ENCODE data around the gene UBE2F. TPM values are rescaled to one million over a fixed set of nuclear protein-coding genes. Genes with fewer than 3 reads are reported as not detected.
"Not testable (repeated sequence)": the region's sequence is repeated elsewhere in the genome, so short reads cannot be mapped to it uniquely, and the experiment has no call there.

Gene UBE2F
- total and polyA plus RNA-seq, 2 of the 4 experiments (the other 2 are of a cell fraction): 44.6 to 59.8 TPM

DNA sequence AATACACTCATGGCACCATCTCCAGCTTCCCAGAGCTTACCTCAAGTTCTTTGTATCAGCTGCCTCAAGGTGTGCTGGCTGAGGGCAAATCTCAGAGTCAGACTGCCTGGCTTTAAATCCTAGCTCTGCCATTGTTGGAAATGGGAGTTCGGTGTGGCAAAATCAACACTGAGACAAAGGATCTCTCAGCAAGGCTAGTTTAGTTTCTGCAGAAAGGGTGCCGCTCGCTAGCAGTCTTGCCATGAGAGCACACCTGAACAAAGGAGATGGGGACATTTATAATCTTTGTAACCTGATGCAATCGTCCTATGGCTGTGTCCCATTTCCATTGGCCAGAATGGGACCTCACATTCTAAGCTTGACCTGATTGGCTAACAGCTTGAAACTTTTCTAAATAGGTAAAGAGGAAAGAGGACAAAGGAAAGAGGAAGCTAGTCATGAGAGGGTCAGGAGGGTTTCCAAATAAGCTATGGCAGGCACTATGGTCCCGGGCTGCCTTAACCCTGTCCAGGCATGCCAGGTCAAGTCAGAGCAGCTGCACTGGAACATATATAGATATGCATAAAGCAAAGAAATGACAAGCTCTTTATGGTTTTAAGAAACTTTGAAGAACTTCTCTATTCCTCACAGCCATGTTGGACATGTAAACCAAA, 4.3 kb upstream of the UBE2F start:
- H2AK5ac ChIP-seq (ENCODE audit: low read depth, low read length): no peak overlapping the region
- ChIA-PET CTCF (no interaction called here), POLR2A (ENCODE audit: unreplicated experiment) (no interaction called here)
- H3K4ac ChIP-seq (ENCODE audit: low read depth, low read length): no peak overlapping the region
- no peak overlapping the region; the same call in 2 of the 3 replicates for H2BK15ac ChIP-seq (ENCODE audit: low read depth, low read length)
- H2BK5ac ChIP-seq (ENCODE audit: low read depth, low read length, poor library complexity, severe bottlenecking): no peak overlapping the region
- no peak overlapping the region for H3K4me3 ChIP-seq (ENCODE audit: insufficient read depth, low read depth, low read length)
- in situ Hi-C loops (cut with MboI; ENCODE audit: low sequenced_read_pairs): no loop called here
- no peak overlapping the region for H3K18ac ChIP-seq (ENCODE audit: low read depth, low read length)
- H3K9ac ChIP-seq (ENCODE audit: low read depth, low read length): no peak overlapping the region
- no peak overlapping the region for H3K27ac ChIP-seq (ENCODE audit: insufficient read depth, low read length)
- TF ChIP-seq BHLHE40 (IDR thresholded peaks at IDR 0.05; ENCODE audit: low read depth, low read length) (no peak), MAZ (IDR thresholded peaks at IDR 0.05; ENCODE audit: borderline replicate concordance, low read depth, low read length) (no peak), POLR2A (IDR thresholded peaks at IDR 0.05; ENCODE audit: low read depth, low read length) (no peak)
- TF ChIP-seq, protein P1, sequence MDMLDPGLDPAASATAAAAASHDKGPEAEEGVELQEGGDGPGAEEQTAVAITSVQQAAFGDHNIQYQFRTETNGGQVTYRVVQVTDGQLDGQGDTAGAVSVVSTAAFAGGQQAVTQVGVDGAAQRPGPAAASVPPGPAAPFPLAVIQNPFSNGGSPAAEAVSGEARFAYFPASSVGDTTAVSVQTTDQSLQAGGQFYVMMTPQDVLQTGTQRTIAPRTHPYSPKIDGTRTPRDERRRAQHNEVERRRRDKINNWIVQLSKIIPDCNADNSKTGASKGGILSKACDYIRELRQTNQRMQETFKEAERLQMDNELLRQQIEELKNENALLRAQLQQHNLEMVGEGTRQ (IDR thresholded peaks at IDR 0.05; ENCODE audit: low read depth, low read length): no peak
- H3K4me2 ChIP-seq (ENCODE audit: low read depth, low read length): no peak overlapping the region
- no peak overlapping the region for H4K91ac ChIP-seq (ENCODE audit: insufficient read depth, low read depth, low read length)
- dilution Hi-C loops (cut with HindIII; ENCODE audit: low sequenced_read_pairs, unreplicated experiment): no loop called here
- DNase-seq: no peak
- intact Hi-C loops (cut with micrococcal nuclease): no loop called here
- BruUV-seq (replicated peaks): no TSS peak
- H2AK9ac ChIP-seq (replicated peaks; ENCODE audit: low read depth, low read length, poor library complexity): no peak overlapping the region
- no peak for ATAC-seq (ENCODE audit: low read depth)
- H2BK20ac ChIP-seq (ENCODE audit: low read depth, low read length): no peak overlapping the region
- H4K5ac ChIP-seq (ENCODE audit: low read depth, low read length): no peak overlapping the region
- no peaks in the 10 kb centered on the region for H3K4me1 ChIP-seq (ENCODE audit: control insufficient read depth, insufficient read depth, low read length)
- H4K20me1 ChIP-seq (ENCODE audit: insufficient read depth, low read length): 0 out of 2 replicates have a peak, but pooled peaks cover 2% of the 10 kb centered on the region
- H2BK120ac ChIP-seq (ENCODE audit: low read depth, low read length): no peak overlapping the region
- H3K27me3 ChIP-seq (ENCODE audit: control insufficient read depth, insufficient read depth, low read length): 0 out of 2 replicates have a peak, but pooled peaks cover 2% of the 10 kb centered on the region
- H3K9me1 ChIP-seq (ENCODE audit: insufficient read depth, low read length): 0 out of 2 replicates have a peak, but pooled peaks cover 4% of the 10 kb centered on the region
- H3K36me3 ChIP-seq (ENCODE audit: control insufficient read depth, insufficient read depth, low read length): no peaks in the 10 kb centered on the region
- no peak overlapping the region for H3K14ac ChIP-seq (replicated peaks; ENCODE audit: low read depth, low read length)
- no peak overlapping the region for H3K56ac ChIP-seq (ENCODE audit: extremely low read depth, insufficient read depth, low read length)
- WGBS, 2 experiments (ENCODE audit: extremely low coverage in 2 of 2, insufficient read length in 1 of 2): no CpG with 5 or more reads among the region's 5 CpGs
- peaks cover 20% of the 10 kb centered on the region for H3K9me3 ChIP-seq (ENCODE audit: control insufficient read depth, insufficient read depth, low read length)
- H2AFZ ChIP-seq (replicated peaks; ENCODE audit: low read length, poor library complexity): no peak overlapping the region
- no peak overlapping the region for H4K8ac ChIP-seq (ENCODE audit: low read depth in 2 of 2, low read length in 2 of 2)
- H3K79me1 ChIP-seq (ENCODE audit: low read depth in 1 of 2, low read length in 2 of 2): peaks cover under 1 to 3% of the 10 kb centered on the region in 2 experiments; a peak in 3 of 4 replicates
- no peak overlapping the region for H3K23ac ChIP-seq (ENCODE audit: low read depth, low read length)

DNA sequence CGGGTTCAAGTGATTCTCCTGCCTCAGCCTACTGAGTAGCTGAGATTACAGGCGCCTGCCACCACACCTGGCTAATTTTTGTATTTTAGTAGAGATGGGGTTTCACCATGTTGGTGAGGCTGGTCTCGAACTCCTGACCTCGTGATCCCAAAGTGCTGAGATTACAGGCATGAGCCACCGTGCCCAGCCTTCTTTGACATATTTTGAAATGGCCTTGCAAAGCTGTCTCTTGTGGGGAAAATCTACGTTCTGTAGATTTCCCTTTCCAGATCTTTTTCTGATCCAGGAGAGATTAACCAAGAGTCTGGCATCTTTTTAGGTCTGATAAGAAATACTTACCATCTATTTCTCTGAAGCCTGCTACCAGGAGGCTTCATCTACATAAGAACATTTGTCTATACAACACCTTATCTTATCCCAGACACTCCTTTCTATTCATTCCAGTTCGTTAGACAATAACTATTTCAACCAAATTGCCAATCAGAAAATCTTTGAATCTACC, 3.3 kb upstream of the UBE2F start:
- H3K23ac ChIP-seq (ENCODE audit: low read depth, low read length); DNase-seq; H3K14ac ChIP-seq (replicated peaks; ENCODE audit: low read depth, low read length); BruUV-seq (replicated peaks); dilution Hi-C loops (cut with HindIII; ENCODE audit: low sequenced_read_pairs, unreplicated experiment); H4K8ac ChIP-seq (ENCODE audit: low read depth in 2 of 2, low read length in 2 of 2); H2BK5ac ChIP-seq (ENCODE audit: low read depth, low read length, poor library complexity, severe bottlenecking); H2AK5ac ChIP-seq (ENCODE audit: low read depth, low read length); H4K91ac ChIP-seq (ENCODE audit: insufficient read depth, low read depth, low read length); POLR2A ChIA-PET (ENCODE audit: unreplicated experiment); H3K4me3 ChIP-seq (ENCODE audit: insufficient read depth, low read depth, low read length); in situ Hi-C loops (cut with MboI; ENCODE audit: low sequenced_read_pairs); H3K27ac ChIP-seq (ENCODE audit: insufficient read depth, low read length); intact Hi-C loops (cut with micrococcal nuclease); H3K4ac ChIP-seq (ENCODE audit: low read depth, low read length); H2BK20ac ChIP-seq (ENCODE audit: low read depth, low read length); H2AFZ ChIP-seq (replicated peaks; ENCODE audit: low read length, poor library complexity); H2BK15ac ChIP-seq (ENCODE audit: low read depth, low read length); H3K4me2 ChIP-seq (ENCODE audit: low read depth, low read length); H3K18ac ChIP-seq (ENCODE audit: low read depth, low read length); H3K4me1 ChIP-seq (ENCODE audit: control insufficient read depth, insufficient read depth, low read length); CTCF ChIA-PET; H2BK120ac ChIP-seq (ENCODE audit: low read depth, low read length); H3K56ac ChIP-seq (ENCODE audit: extremely low read depth, insufficient read depth, low read length); H3K9ac ChIP-seq (ENCODE audit: low read depth, low read length); H4K5ac ChIP-seq (ENCODE audit: low read depth, low read length); H3K36me3 ChIP-seq (ENCODE audit: control insufficient read depth, insufficient read depth, low read length); ATAC-seq (ENCODE audit: low read depth); H2AK9ac ChIP-seq (replicated peaks; ENCODE audit: low read depth, low read length, poor library complexity); H3K27me3 ChIP-seq (ENCODE audit: control insufficient read depth, insufficient read depth, low read length): not testable (repeated sequence)
- 80% methylated on average over 1 of the region's 7 CpGs; no CpG with 5 or more reads in 1 of the 2 experiments for WGBS, 2 experiments (ENCODE audit: extremely low coverage in 2 of 2, insufficient read length in 1 of 2)
- Histone ChIP-seq H3K9me1 (ENCODE audit: insufficient read depth, low read length) (peaks cover 13% of the 10 kb centered on the region), H3K9me3 (ENCODE audit: control insufficient read depth, insufficient read depth, low read length) (peaks cover 20% of the 10 kb centered on the region), H4K20me1 (ENCODE audit: insufficient read depth, low read length) (peaks cover 12% of the 10 kb centered on the region), H3K79me1 (ENCODE audit: low read depth in 1 of 2, low read length in 2 of 2) (peaks cover 8 to 13% of the 10 kb centered on the region in 2 experiments; a peak in 3 of 4 replicates)
